ENCODE results near the gene CUL1. TPM values are rescaled to one million over a fixed set of nuclear protein-coding genes. Genes with fewer than 3 reads are reported as not detected.

Gene CUL1
- polyA plus RNA-seq, 1 donor from 2014 or later: 77.5 TPM

- H3K36me3 ChIP-seq (ENCODE audit: insufficient read depth, low read length): no peaks in the 10 kb centered on the region
- H3K9me3 ChIP-seq (ENCODE audit: low read length): no peaks in the 10 kb centered on the region
- H3K27ac ChIP-seq (ENCODE audit: low read length): no peak overlapping the region
- H3K27me3 ChIP-seq (ENCODE audit: insufficient read depth, low read depth, low read length): no peaks in the 10 kb centered on the region
- H3K4me3 ChIP-seq (ENCODE audit: low read length): no peak overlapping the region
- no peak for TF ChIP-seq POLR2AphosphoS5 (IDR thresholded peaks at IDR 0.05)
- TF ChIP-seq SMC3 (conservative IDR thresholded peaks at IDR 0.05; ENCODE audit: poor library complexity): no peak
- TF ChIP-seq CTCF (IDR thresholded peaks at IDR 0.05; ENCODE audit: poor library complexity, severe bottlenecking): no peak
- no peak for TF ChIP-seq EP300 (conservative IDR thresholded peaks at IDR 0.05; ENCODE audit: poor library complexity, severe bottlenecking)
- TF ChIP-seq EZH2 (IDR thresholded peaks at IDR 0.05; ENCODE audit: borderline replicate concordance, insufficient read depth, low read length, poor library complexity, severe bottlenecking): no peak
- no peaks in the 10 kb centered on the region for H3F3A ChIP-seq (ENCODE audit: insufficient read depth, low read length, poor library complexity, severe bottlenecking)
- H2AFZ ChIP-seq (ENCODE audit: low read depth, low read length): no peak overlapping the region
- H4K20me1 ChIP-seq (ENCODE audit: insufficient read depth): no peaks in the 10 kb centered on the region
- H3K9me2 ChIP-seq (ENCODE audit: insufficient read depth, low read length): no peaks in the 10 kb centered on the region
- no peak overlapping the region for H3K4me2 ChIP-seq (ENCODE audit: low read length)
- H3K9ac ChIP-seq (ENCODE audit: low read length): no peak overlapping the region
- peaks cover 77% of the 10 kb centered on the region for H3K79me2 ChIP-seq (replicated peaks; ENCODE audit: insufficient read depth, low read length)
These were observed 15.8 kb downstream of the CUL1 start for GRCh38 chr7:148714498-148714897.

- TF ChIP-seq SMC3 (conservative IDR thresholded peaks at IDR 0.05; ENCODE audit: poor library complexity) (no peak), EP300 (conservative IDR thresholded peaks at IDR 0.05; ENCODE audit: poor library complexity, severe bottlenecking) (no peak), MXI1 (conservative IDR thresholded peaks at IDR 0.05; ENCODE audit: poor library complexity, severe bottlenecking) (no peak), RAD21 (conservative IDR thresholded peaks at IDR 0.05) (no peak), POLR2AphosphoS5 (IDR thresholded peaks at IDR 0.05) (no peak), CTCF (IDR thresholded peaks at IDR 0.05; ENCODE audit: poor library complexity, severe bottlenecking) (no peak), REST (IDR thresholded peaks at IDR 0.05; ENCODE audit: borderline replicate concordance) (no peak), EZH2 (IDR thresholded peaks at IDR 0.05; ENCODE audit: borderline replicate concordance, insufficient read depth, low read length, poor library complexity, severe bottlenecking) (no peak), TAF1 (IDR thresholded peaks at IDR 0.05; ENCODE audit: low read depth) (no peak)
- Histone ChIP-seq H3K9ac (ENCODE audit: low read length) (no peak overlapping the region), H4K20me1 (ENCODE audit: insufficient read depth) (no peaks in the 10 kb centered on the region), H3K4me3 (ENCODE audit: low read length) (no peak overlapping the region), H3K4me2 (ENCODE audit: low read length) (no peak overlapping the region), H2AFZ (ENCODE audit: low read depth, low read length) (no peak overlapping the region), H3K9me3 (ENCODE audit: low read length) (no peaks in the 10 kb centered on the region), H3K27me3 (ENCODE audit: insufficient read depth, low read depth, low read length) (no peaks in the 10 kb centered on the region), H3K36me3 (ENCODE audit: insufficient read depth, low read length) (no peaks in the 10 kb centered on the region), H3K9me2 (ENCODE audit: insufficient read depth, low read length) (no peaks in the 10 kb centered on the region), H3K79me2 (replicated peaks; ENCODE audit: insufficient read depth, low read length) (peaks cover 77% of the 10 kb centered on the region), H3K27ac (ENCODE audit: low read length) (no peak overlapping the region), H3F3A (ENCODE audit: insufficient read depth, low read length, poor library complexity, severe bottlenecking) (no peaks in the 10 kb centered on the region)
These were observed 16.3 kb downstream of the CUL1 start for GRCh38 chr7:148715027-148715426.
